Measurements from ENCODE around the gene ETV6.
"Not testable (repeated sequence)": the region's sequence is repeated elsewhere in the genome, so short reads cannot be mapped to it uniquely, and the experiment has no call there.

ETV6 gene

DNA sequence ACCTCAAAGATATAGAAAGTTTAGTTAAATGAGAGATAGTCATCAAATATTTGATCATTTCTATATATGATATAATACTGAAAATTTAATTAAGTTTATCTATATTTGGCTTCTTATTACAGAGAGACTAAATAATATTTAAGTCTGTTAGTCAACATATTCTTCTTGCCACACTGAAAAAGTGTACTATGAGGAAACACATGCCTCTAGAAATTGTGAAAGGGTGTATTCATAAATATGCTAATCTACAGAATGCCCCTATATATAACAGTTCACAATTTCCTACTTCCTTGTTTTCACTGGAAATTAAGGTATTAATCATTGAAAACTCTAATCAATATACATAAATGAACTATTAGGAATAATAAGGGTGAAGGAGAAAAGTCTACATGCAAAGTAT is 31.4 kb upstream of the ETV6 start:
- in situ Hi-C loops (cut with HindIII; ENCODE audit: low sequenced_read_pairs), result no loop called here
- DNase-seq (ENCODE audit: low read depth, low spot score), result no peak
- H3K4me3 ChIP-seq (ENCODE audit: low read depth, low read length), result no peak overlapping the region
- TF ChIP-seq, protein P1, sequence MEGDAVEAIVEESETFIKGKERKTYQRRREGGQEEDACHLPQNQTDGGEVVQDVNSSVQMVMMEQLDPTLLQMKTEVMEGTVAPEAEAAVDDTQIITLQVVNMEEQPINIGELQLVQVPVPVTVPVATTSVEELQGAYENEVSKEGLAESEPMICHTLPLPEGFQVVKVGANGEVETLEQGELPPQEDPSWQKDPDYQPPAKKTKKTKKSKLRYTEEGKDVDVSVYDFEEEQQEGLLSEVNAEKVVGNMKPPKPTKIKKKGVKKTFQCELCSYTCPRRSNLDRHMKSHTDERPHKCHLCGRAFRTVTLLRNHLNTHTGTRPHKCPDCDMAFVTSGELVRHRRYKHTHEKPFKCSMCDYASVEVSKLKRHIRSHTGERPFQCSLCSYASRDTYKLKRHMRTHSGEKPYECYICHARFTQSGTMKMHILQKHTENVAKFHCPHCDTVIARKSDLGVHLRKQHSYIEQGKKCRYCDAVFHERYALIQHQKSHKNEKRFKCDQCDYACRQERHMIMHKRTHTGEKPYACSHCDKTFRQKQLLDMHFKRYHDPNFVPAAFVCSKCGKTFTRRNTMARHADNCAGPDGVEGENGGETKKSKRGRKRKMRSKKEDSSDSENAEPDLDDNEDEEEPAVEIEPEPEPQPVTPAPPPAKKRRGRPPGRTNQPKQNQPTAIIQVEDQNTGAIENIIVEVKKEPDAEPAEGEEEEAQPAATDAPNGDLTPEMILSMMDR (IDR thresholded peaks at IDR 0.05; ENCODE audit: low read depth, low read length), result no peak

DNA sequence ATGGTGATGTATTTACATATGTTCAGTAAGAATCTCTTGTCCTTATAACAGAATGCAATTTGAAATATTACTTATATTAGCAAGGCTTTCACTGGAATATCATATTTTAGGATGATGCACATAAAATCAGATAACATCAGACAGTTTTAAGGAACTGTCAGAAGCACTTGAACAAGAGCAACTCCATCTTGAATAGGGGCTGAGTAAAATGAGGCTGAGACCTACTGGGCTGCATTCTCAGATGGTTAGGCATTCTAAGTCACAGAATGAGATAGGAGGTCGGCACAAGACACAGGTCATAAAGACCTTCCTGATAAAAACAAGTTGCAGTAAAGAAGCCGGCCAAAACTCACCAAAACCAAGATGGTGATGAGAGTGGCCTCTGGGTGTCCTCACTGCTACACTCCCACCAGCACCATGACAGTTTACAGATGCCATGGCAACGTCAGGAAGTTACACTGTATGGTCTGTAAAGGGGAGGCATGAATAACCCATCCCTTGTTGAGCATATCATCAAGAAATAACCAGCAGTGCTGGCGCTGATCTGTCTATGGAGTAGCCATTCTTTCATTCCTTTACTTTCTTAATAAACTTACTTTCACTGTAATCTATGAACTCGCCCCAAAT is 27.6 kb upstream of the ETV6 start:
- TF ChIP-seq, protein P1 (IDR thresholded peaks at IDR 0.05; ENCODE audit: low read depth, low read length), result peak; percentile 25
- in situ Hi-C loops (cut with HindIII; ENCODE audit: low sequenced_read_pairs), result no loop called here
- DNase-seq (ENCODE audit: low read depth, low spot score), result no peak
- H3K4me3 ChIP-seq (ENCODE audit: low read depth, low read length), result no peak overlapping the region

DNA sequence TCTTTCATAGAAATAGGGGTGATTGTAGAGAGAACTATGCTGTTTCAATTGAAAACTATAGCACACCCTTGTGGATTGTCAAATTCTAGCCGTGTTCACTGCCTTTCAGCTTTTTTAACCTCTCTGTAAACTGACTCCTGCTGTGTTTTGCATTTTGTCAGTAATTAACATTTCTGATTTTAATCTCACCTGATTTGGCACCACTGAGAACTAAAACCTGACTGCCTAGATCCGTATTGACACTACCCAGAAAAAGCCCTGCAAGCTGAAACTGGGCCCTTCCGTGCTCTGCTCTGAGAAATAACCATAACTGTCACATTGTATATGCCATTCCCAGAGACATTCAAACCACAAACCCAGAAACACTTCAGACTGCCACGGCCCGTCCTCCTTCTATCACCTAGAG is 26.6 kb upstream of the ETV6 start:
- no peak overlapping the region for H3K4me3 ChIP-seq (ENCODE audit: low read depth, low read length)
- TF ChIP-seq, protein P1 (IDR thresholded peaks at IDR 0.05; ENCODE audit: low read depth, low read length), result peak; percentile 22
- in situ Hi-C loops (cut with HindIII; ENCODE audit: low sequenced_read_pairs), result no loop called here
- no peak for DNase-seq (ENCODE audit: low read depth, low spot score)

GRCh38 chr12:11623382-11623781 is 26.1 kb upstream of the ETV6 start:
- TF ChIP-seq, protein P1 (IDR thresholded peaks at IDR 0.05; ENCODE audit: low read depth, low read length), result no peak
- DNase-seq (ENCODE audit: low read depth, low spot score), result no peak
- in situ Hi-C loops (cut with HindIII; ENCODE audit: low sequenced_read_pairs), result no loop called here
- no peak overlapping the region for H3K4me3 ChIP-seq (ENCODE audit: low read depth, low read length)

- DNase-seq (ENCODE audit: low read depth, low spot score), result no peak
- TF ChIP-seq, protein P1 (IDR thresholded peaks at IDR 0.05; ENCODE audit: low read depth, low read length), result no peak
- no peak overlapping the region for H3K4me3 ChIP-seq (ENCODE audit: low read depth, low read length)
- in situ Hi-C loops (cut with HindIII; ENCODE audit: low sequenced_read_pairs), result no loop called here
These were observed 25.4 kb upstream of the ETV6 start for GRCh38 chr12:11624116-11624515.

DNA sequence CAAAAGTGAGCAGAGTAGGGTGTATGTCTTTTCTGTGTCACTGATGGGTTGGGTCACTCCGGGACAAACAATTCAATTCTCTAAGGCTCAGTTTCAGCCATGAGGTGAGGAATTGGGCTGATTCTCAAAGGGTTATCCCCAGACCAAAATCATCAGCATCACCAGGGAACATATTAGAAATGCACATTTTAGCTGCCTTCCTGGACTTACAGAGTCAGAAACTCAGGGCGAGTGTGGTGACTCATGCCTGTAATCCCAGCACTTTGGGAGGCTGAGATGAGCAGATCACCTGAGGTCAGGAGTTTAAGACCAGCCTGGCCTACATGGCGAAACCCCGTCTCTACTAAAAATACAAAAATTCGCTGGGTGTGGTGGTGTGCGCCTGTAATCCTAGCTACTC is 21.8 kb upstream of the ETV6 start:
- DNase-seq (ENCODE audit: low read depth, low spot score); H3K4me3 ChIP-seq (ENCODE audit: low read depth, low read length); in situ Hi-C loops (cut with HindIII; ENCODE audit: low sequenced_read_pairs): not testable (repeated sequence)

DNA sequence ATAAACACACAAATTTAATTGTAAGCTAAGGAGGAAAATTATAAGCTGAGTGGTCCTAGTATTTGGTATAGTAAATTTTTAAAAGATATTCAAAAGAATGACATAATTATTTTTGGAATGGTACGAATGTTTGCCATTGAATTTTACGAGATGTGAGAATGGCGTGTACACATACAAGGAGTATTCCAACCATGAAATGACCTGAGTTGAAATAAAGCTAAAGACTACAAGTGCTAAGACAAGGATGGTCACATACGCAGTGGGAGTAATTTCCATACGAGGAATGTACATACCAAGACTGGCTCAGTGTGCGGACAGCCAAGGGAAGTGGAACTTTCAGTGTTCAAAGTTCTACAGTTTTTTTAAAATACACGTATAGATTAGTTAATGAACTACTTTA is 21.1 kb upstream of the ETV6 start:
- no peak for DNase-seq (ENCODE audit: low read depth, low spot score)
- no peak overlapping the region for H3K4me3 ChIP-seq (ENCODE audit: low read depth, low read length)
- in situ Hi-C loops (cut with HindIII; ENCODE audit: low sequenced_read_pairs), result no loop called here
- TF ChIP-seq, protein P1 (IDR thresholded peaks at IDR 0.05; ENCODE audit: low read depth, low read length), result no peak
